Measurements from ENCODE around the gene PLEKHA6. TPM values are rescaled to one million over a fixed set of nuclear protein-coding genes. Genes with fewer than 3 reads are reported as not detected.

Gene PLEKHA6
- total RNA-seq, 1 experiment from 2014 or later, result 5.5 TPM

DNA sequence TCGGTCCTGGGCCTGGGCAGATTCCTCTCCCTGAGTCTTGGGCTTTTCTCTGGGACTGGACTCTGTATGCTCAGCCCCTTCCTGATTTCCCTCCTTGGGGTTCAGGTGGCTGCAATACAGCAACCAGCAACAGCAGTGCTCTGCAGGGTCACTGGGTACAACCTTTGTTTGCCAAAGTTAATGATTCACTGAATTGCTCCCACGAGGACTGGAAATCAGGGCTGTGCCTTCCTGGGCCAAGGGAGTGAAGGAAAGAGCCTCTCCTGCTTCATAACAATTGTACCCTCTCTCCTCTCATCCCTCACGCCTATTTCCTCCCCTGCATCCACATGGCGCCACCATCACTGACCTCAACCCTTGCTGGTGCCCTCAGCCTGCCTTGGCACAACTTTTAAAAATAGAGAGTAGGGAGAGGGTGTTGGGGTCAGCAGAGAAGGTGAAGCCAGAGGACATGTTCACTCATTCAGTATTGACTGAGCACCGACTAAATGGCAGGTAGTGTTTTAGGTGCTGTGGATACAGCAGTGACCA lies 93.2 kb downstream of the PLEKHA6 start:
- DNase-seq (ENCODE audit: low read depth, low spot score), result no peak
- ATAC-seq, result no peak
- no peaks in the 10 kb centered on the region for H3K36me3 ChIP-seq (ENCODE audit: control insufficient read depth, insufficient read depth, low read length)
- BruUV-seq (replicated peaks), result no TSS peak
- CTCF ChIA-PET, result no interaction called here
- in situ Hi-C loops (cut with HindIII; ENCODE audit: low pct_unique_long_range_greater_than_20kb, low sequenced_read_pairs), result no loop called here
- H3K9me3 ChIP-seq (ENCODE audit: control insufficient read depth, insufficient read depth, low read depth, low read length), result no peaks in the 10 kb centered on the region
- H3K27me3 ChIP-seq (ENCODE audit: control insufficient read depth, insufficient read depth, low read length), result no peaks in the 10 kb centered on the region
- POLR2A ChIA-PET, result no interaction called here
- no peaks in the 10 kb centered on the region for H3K4me1 ChIP-seq (ENCODE audit: control insufficient read depth, insufficient read depth, low read length)
- TF ChIP-seq SIN3A (IDR thresholded peaks at IDR 0.05; ENCODE audit: borderline replicate concordance, insufficient read depth, low read depth, low read length) (no peak), TCF7L2 (IDR thresholded peaks at IDR 0.05; ENCODE audit: low read depth, low read length) (no peak), CTCF (IDR thresholded peaks at IDR 0.05) (no peak), POLR2AphosphoS5 (IDR thresholded peaks at IDR 0.05; ENCODE audit: low read depth, low read length) (no peak), REST (IDR thresholded peaks at IDR 0.05; ENCODE audit: insufficient read depth in 1 of 2, low read depth in 2 of 2, low read length in 1 of 2) (no peak)
- H3K27ac ChIP-seq (ENCODE audit: low read length), result no peak overlapping the region
- H3K4me3 ChIP-seq (ENCODE audit: low read depth in 2 of 2, low read length in 2 of 2), result no peak overlapping the region
- intact Hi-C loops (cut with micrococcal nuclease; ENCODE audit: unreplicated experiment), result no loop called here

- Histone ChIP-seq H3K27me3 (ENCODE audit: control insufficient read depth, insufficient read depth, low read length) (no peaks in the 10 kb centered on the region), H3K27ac (ENCODE audit: low read length) (no peak overlapping the region), H3K4me1 (ENCODE audit: control insufficient read depth, insufficient read depth, low read length) (no peaks in the 10 kb centered on the region), H3K9me3 (ENCODE audit: control insufficient read depth, insufficient read depth, low read depth, low read length) (no peaks in the 10 kb centered on the region), H3K36me3 (ENCODE audit: control insufficient read depth, insufficient read depth, low read length) (no peaks in the 10 kb centered on the region), H3K4me3 (ENCODE audit: low read depth in 2 of 2, low read length in 2 of 2) (no peak overlapping the region)
- ChIA-PET POLR2A (no interaction called here), CTCF (no interaction called here)
- TF ChIP-seq REST (IDR thresholded peaks at IDR 0.05; ENCODE audit: insufficient read depth in 1 of 2, low read depth in 2 of 2, low read length in 1 of 2), result no peak
- TF ChIP-seq POLR2AphosphoS5 (IDR thresholded peaks at IDR 0.05; ENCODE audit: low read depth, low read length), result no peak
- TF ChIP-seq TCF7L2 (IDR thresholded peaks at IDR 0.05; ENCODE audit: low read depth, low read length), result no peak
- TF ChIP-seq CTCF (IDR thresholded peaks at IDR 0.05), result no peak
- TF ChIP-seq SIN3A (IDR thresholded peaks at IDR 0.05; ENCODE audit: borderline replicate concordance, insufficient read depth, low read depth, low read length), result no peak
- BruUV-seq (replicated peaks), result no TSS peak
- in situ Hi-C loops (cut with HindIII; ENCODE audit: low pct_unique_long_range_greater_than_20kb, low sequenced_read_pairs), result no loop called here
- DNase-seq (ENCODE audit: low read depth, low spot score), result no peak
- no peak for ATAC-seq
- intact Hi-C loops (cut with micrococcal nuclease; ENCODE audit: unreplicated experiment), result no loop called here
Measured at GRCh38 chr1:204265665-204266064, 94.1 kb downstream of the PLEKHA6 start.

Measured in Panc1 (cell line).